Measurements from ENCODE around the gene ALDH18A1.

DNA sequence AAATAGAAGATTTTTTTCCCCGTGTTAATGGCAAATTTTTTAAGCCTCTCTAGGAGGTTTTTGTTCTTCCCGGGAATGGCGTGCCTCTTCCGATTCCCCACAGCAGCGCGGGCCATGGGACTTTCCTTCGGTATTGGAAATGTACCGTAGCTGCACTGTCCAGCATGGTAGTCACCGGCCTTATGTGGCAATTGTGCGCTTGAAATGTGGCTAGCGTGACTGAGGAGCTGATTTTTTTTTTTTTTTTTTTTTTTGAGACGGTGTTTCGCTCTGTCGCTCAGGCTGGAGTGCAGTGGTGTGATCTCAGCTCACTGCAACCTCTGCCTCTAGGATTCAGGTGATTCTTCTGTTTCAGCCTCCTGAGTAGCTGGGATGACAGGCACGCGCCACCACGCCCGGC, 38.2 kb upstream of the ALDH18A1 start:
- TF ChIP-seq, protein P1, sequence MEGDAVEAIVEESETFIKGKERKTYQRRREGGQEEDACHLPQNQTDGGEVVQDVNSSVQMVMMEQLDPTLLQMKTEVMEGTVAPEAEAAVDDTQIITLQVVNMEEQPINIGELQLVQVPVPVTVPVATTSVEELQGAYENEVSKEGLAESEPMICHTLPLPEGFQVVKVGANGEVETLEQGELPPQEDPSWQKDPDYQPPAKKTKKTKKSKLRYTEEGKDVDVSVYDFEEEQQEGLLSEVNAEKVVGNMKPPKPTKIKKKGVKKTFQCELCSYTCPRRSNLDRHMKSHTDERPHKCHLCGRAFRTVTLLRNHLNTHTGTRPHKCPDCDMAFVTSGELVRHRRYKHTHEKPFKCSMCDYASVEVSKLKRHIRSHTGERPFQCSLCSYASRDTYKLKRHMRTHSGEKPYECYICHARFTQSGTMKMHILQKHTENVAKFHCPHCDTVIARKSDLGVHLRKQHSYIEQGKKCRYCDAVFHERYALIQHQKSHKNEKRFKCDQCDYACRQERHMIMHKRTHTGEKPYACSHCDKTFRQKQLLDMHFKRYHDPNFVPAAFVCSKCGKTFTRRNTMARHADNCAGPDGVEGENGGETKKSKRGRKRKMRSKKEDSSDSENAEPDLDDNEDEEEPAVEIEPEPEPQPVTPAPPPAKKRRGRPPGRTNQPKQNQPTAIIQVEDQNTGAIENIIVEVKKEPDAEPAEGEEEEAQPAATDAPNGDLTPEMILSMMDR (IDR thresholded peaks at IDR 0.05; ENCODE audit: low read length) = no peak
- no peak for TF ChIP-seq EZH2 (IDR thresholded peaks at IDR 0.05; ENCODE audit: borderline replicate concordance, low read length)

Measured in OCI-LY1 (cell line).